H9 (cell line): ENCODE measurements around the gene BMERB1. TPM values are rescaled to one million over a fixed set of nuclear protein-coding genes. Genes with fewer than 3 reads are reported as not detected.

Experiments
- DNase-seq: peaks from one replicate; pipeline ENCODE4 v3.0.0-alpha.2; 2017
- H2AFZ ChIP-seq: one replicate; pipeline ENCODE4 v1.6.1; 2013; ENCODE audit warnings: mild to moderate bottlenecking, low read length, control low read depth, moderate library complexity
- H2AK5ac ChIP-seq: 2 replicates; pipeline ENCODE4 v1.6.1; 2013; ENCODE audit warnings: low read length, control low read depth, mixed read lengths; ENCODE audit not compliant: insufficient read length
- H2BK120ac ChIP-seq: one replicate; pipeline ENCODE4 v1.6.1; 2013; ENCODE audit warnings: low read depth, mild to moderate bottlenecking, low read length, control low read depth, inconsistent platforms; ENCODE audit not compliant: poor library complexity, severe bottlenecking
- H2BK12ac ChIP-seq: 2 replicates; pipeline ENCODE4 v1.6.1; 2013; ENCODE audit warnings: low read length, control low read depth, mixed read lengths, low read depth; ENCODE audit not compliant: insufficient read length
- H2BK15ac ChIP-seq: 2 replicates; pipeline ENCODE4 v1.6.1; 2013; ENCODE audit warnings: low read depth, low read length, control low read depth
- H2BK20ac ChIP-seq: one replicate; pipeline ENCODE4 v1.6.1; 2013; ENCODE audit warnings: low read depth, mild to moderate bottlenecking, low read length, control low read depth, inconsistent platforms; ENCODE audit not compliant: poor library complexity, severe bottlenecking
- H2BK5ac ChIP-seq: 2 replicates; pipeline ENCODE4 v1.6.1; 2013; ENCODE audit warnings: low read length, control low read depth, mixed read lengths; ENCODE audit not compliant: insufficient read length
- H3K14ac ChIP-seq: 2 replicates; pipeline ENCODE4 v1.6.1; 2013; ENCODE audit warnings: low read length, control low read depth; ENCODE audit not compliant: insufficient read depth
- H3K18ac ChIP-seq: 2 replicates; pipeline ENCODE4 v1.6.1; 2013; ENCODE audit warnings: low read depth, mild to moderate bottlenecking, mixed read lengths, low read length, control low read depth; ENCODE audit not compliant: insufficient read length
- H3K23ac ChIP-seq: 2 replicates; pipeline ENCODE4 v1.6.1; 2013; ENCODE audit warnings: low read length, control low read depth, mixed read lengths, low read depth; ENCODE audit not compliant: insufficient read length
- H3K23me2 ChIP-seq: 2 replicates; pipeline ENCODE4 v1.6.1; 2013; ENCODE audit warnings: low read depth, mild to moderate bottlenecking, mixed read lengths, low read length, control low read depth; ENCODE audit not compliant: insufficient read length, poor library complexity, severe bottlenecking
- H3K27ac ChIP-seq: 2 replicates; pipeline ENCODE4 v1.5.1; 2013; ENCODE audit warnings: low read length, control low read depth, mixed read lengths, low read depth; ENCODE audit not compliant: insufficient read length
- H3K27me3 ChIP-seq: 2 replicates; pipeline ENCODE4 v1.6.1; 2013; ENCODE audit warnings: low read length, control low read depth, inconsistent platforms; ENCODE audit not compliant: insufficient read depth
- H3K4ac ChIP-seq: 2 replicates; pipeline ENCODE4 v1.6.1; 2013; ENCODE audit warnings: low read depth, mild to moderate bottlenecking, control low read depth, inconsistent platforms, low read length, moderate library complexity
- H3K4me1 ChIP-seq: 2 replicates; pipeline ENCODE4 v1.6.1; 2013; ENCODE audit warnings: low read length, control low read depth, inconsistent platforms; ENCODE audit not compliant: insufficient read depth
- H3K4me2 ChIP-seq: 2 replicates; pipeline ENCODE4 v1.6.1; 2013; ENCODE audit warnings: low read length, control low read depth, mixed read lengths; ENCODE audit not compliant: insufficient read length, insufficient read depth
- H3K56ac ChIP-seq: 2 replicates; pipeline ENCODE4 v1.6.1; 2013; ENCODE audit warnings: low read depth, mild to moderate bottlenecking, mixed read lengths, low read length, control low read depth; ENCODE audit not compliant: insufficient read length
- H3K79me1 ChIP-seq: 2 replicates; pipeline ENCODE4 v1.6.1; 2013; ENCODE audit warnings: low read depth, mild to moderate bottlenecking, moderate library complexity, low read length, control low read depth, inconsistent platforms; ENCODE audit not compliant: insufficient read depth, poor library complexity, severe bottlenecking
- H3K79me2 ChIP-seq: 2 replicates; pipeline ENCODE4 v1.6.1; 2013; ENCODE audit warnings: low read length, control low read depth, inconsistent platforms; ENCODE audit not compliant: insufficient read depth
- H3K9ac ChIP-seq: 2 replicates; pipeline ENCODE4 v1.6.1; 2013; ENCODE audit warnings: low read length, control low read depth, mixed read lengths; ENCODE audit not compliant: insufficient read length; ENCODE audit errors: extremely low read depth
- H3K9me3 ChIP-seq: one replicate; pipeline ENCODE4 v1.6.1; 2013; ENCODE audit warnings: low read depth, low read length, inconsistent platforms; ENCODE audit not compliant: control insufficient read depth
- H3T11ph ChIP-seq: one replicate; pipeline ENCODE4 v1.6.1; 2013; ENCODE audit warnings: mild to moderate bottlenecking, low read length, control low read depth, inconsistent platforms
- H4K20me1 ChIP-seq: one replicate; pipeline ENCODE4 v1.6.1; 2013; ENCODE audit not compliant: control insufficient read depth, insufficient read length, insufficient read depth
- H4K5ac ChIP-seq: 2 replicates; pipeline ENCODE4 v1.6.1; 2013; ENCODE audit warnings: low read depth, mild to moderate bottlenecking, mixed read lengths, low read length, control low read depth; ENCODE audit not compliant: insufficient read length
- H4K8ac ChIP-seq: replicated peaks from 2 replicates; pipeline ENCODE4 v1.6.1; 2013; ENCODE audit warnings: low read length, control low read depth, mixed read lengths, low read depth; ENCODE audit not compliant: insufficient read length
- H4K91ac ChIP-seq: 2 replicates; pipeline ENCODE4 v1.6.1; 2013; ENCODE audit warnings: low read depth, mild to moderate bottlenecking, moderate library complexity, mixed read lengths, low read length, control low read depth; ENCODE audit not compliant: insufficient read length
- H3K27ac Mint-ChIP-seq, 3 experiments: 2 replicates in 2 of 3; 3 replicates in 1 of 3; pipeline ENCODE4 v1.8.0; 2020 to 2021; ENCODE audit warnings: mixed read lengths in 3 of 3, mild to moderate bottlenecking in 1 of 3, moderate library complexity in 1 of 3
- H3K27me3 Mint-ChIP-seq: 2 replicates; pipeline ENCODE4 v1.8.0; 2021; ENCODE audit warnings: low read depth, mild to moderate bottlenecking, moderate library complexity, mixed read lengths
- H3K36me3 Mint-ChIP-seq, 3 experiments: 2 replicates in 2 of 3; 3 replicates in 1 of 3; pipeline ENCODE4 v1.8.0; 2020 to 2021; ENCODE audit warnings: low read depth in 3 of 3, mixed read lengths in 3 of 3; ENCODE audit not compliant: insufficient read depth in 1 of 3
- H3K4me1 Mint-ChIP-seq, 2 experiments: 2 replicates each; pipeline ENCODE4 v1.8.0; 2020; ENCODE audit warnings: mixed read lengths in 2 of 2
- H3K4me3 Mint-ChIP-seq, 2 experiments: 2 replicates in 1 of 2; 3 replicates in 1 of 2; pipeline ENCODE4 v1.8.0; 2020 to 2021; ENCODE audit warnings: mild to moderate bottlenecking in 2 of 2, mixed read lengths in 2 of 2, moderate library complexity in 1 of 2
- H3K9me3 Mint-ChIP-seq, 2 experiments: 2 replicates in 1 of 2; 3 replicates in 1 of 2; pipeline ENCODE4 v1.8.0; 2020; ENCODE audit warnings: mild to moderate bottlenecking in 2 of 2, mixed read lengths in 2 of 2, moderate library complexity in 1 of 2
- CTCF ChIP-seq: fragments of 200-600 bp; sonication (generic); conservative IDR thresholded peaks from 3 replicates; pipeline ENCODE4 v1.8.0; 2021; ENCODE audit warnings: antibody characterized with exemption, mild to moderate bottlenecking
- WGBS: extraction: QIAGEN DNeasy Blood & Tissue Kit; methylation state at CpG from one replicate; pipeline ENCODE4 v1.1.7; 2013; ENCODE audit warnings: missing lambda C conversion rate, low lambda C conversion rate, mixed read lengths; ENCODE audit not compliant: insufficient read length; ENCODE audit errors: extremely low coverage; 5-methylcytosine and 5-hydroxymethylcytosine counted together
- total RNA-seq: library from RNA; stranded (reverse); gene quantifications from 2 replicates; pipeline ENCODE4 v1.2.1, GENCODE V29; 2021

Gene BMERB1
- total RNA-seq, 1 experiment from 2014 or later, result 19.5 TPM

- no peaks in the 10 kb centered on the region for H3K36me3 Mint-ChIP-seq
- Histone ChIP-seq H3K4me2 (no peak overlapping the region), H4K8ac (no peak overlapping the region), H2AFZ (no peak overlapping the region), H3K27ac (no peak overlapping the region), H4K5ac (no peak overlapping the region), H3K56ac (no peak overlapping the region), H2BK5ac (no peak overlapping the region), H2BK20ac (no peak overlapping the region), H3K23me2 (no peaks in the 10 kb centered on the region), H3K23ac (no peak overlapping the region), H3K27me3 (no peaks in the 10 kb centered on the region), H2AK5ac (no peak overlapping the region), H3K79me1 (no peaks in the 10 kb centered on the region), H3K9ac (no peak overlapping the region), H3K4me1 (no peaks in the 10 kb centered on the region), H4K20me1 (no peaks in the 10 kb centered on the region), H3K18ac (no peak overlapping the region), H2BK120ac (no peak overlapping the region), H3K4ac (no peak overlapping the region), H3K9me3 (no peaks in the 10 kb centered on the region), H3K14ac (no peak overlapping the region), H2BK15ac (no peak overlapping the region), H3K79me2 (no peaks in the 10 kb centered on the region), H3T11ph (no peak overlapping the region), H4K91ac (no peak overlapping the region), H2BK12ac (no peak overlapping the region)
- no peak for DNase-seq
- peaks cover 9 to 15% of the 10 kb centered on the region in 2 experiments for H3K4me1 Mint-ChIP-seq
- H3K27me3 Mint-ChIP-seq, result no peaks in the 10 kb centered on the region
- no peak overlapping the region for H3K4me3 Mint-ChIP-seq
- H3K9me3 Mint-ChIP-seq, result no peaks in the 10 kb centered on the region
- H3K27ac Mint-ChIP-seq, result no peak overlapping the region
- WGBS, result no CpG with 5 or more reads among the region's 4 CpGs
- no peak for TF ChIP-seq CTCF
These were observed 124.8 kb downstream of the BMERB1 start for GRCh38 chr16:15559176-15559575.
